Ectodermal cell (in vitro differentiated cells): ENCODE results near the gene SLC39A13.

ENCODE experiments used
- H3K27ac ChIP-seq: 2 replicates; pipeline ENCODE4 v1.7.0; 2013; ENCODE audit warnings: mild to moderate bottlenecking, low read depth, low read length; ENCODE audit not compliant: insufficient read depth, poor library complexity, severe bottlenecking
- H3K27me3 ChIP-seq: 2 replicates; pipeline ENCODE4 v1.7.0; 2013; ENCODE audit warnings: mild to moderate bottlenecking, low read length; ENCODE audit not compliant: insufficient read depth, control insufficient read depth, poor library complexity, severe bottlenecking
- H3K36me3 ChIP-seq: one replicate; pipeline ENCODE4 v1.7.0; 2013; ENCODE audit warnings: low read length; ENCODE audit not compliant: control insufficient read depth, insufficient read depth
- H3K4me1 ChIP-seq: one replicate; pipeline ENCODE4 v1.7.0; 2013; ENCODE audit warnings: low read length; ENCODE audit not compliant: control insufficient read depth, insufficient read depth
- H3K4me3 ChIP-seq: 2 replicates; pipeline ENCODE4 v1.7.0; 2013; ENCODE audit warnings: low read depth, low read length, control low read depth; ENCODE audit not compliant: insufficient read depth
- H3K9me3 ChIP-seq: 2 replicates; pipeline ENCODE4 v1.7.0; 2013; ENCODE audit warnings: mild to moderate bottlenecking, low read length, moderate library complexity; ENCODE audit not compliant: control insufficient read depth
- WGBS, 2 experiments: methylation state at CpG; one replicate each; pipeline ENCODE4 v1.1.7; 2013; ENCODE audit warnings: missing lambda C conversion rate in 2 of 2; 5-methylcytosine and 5-hydroxymethylcytosine counted together

Gene SLC39A13

DNA sequence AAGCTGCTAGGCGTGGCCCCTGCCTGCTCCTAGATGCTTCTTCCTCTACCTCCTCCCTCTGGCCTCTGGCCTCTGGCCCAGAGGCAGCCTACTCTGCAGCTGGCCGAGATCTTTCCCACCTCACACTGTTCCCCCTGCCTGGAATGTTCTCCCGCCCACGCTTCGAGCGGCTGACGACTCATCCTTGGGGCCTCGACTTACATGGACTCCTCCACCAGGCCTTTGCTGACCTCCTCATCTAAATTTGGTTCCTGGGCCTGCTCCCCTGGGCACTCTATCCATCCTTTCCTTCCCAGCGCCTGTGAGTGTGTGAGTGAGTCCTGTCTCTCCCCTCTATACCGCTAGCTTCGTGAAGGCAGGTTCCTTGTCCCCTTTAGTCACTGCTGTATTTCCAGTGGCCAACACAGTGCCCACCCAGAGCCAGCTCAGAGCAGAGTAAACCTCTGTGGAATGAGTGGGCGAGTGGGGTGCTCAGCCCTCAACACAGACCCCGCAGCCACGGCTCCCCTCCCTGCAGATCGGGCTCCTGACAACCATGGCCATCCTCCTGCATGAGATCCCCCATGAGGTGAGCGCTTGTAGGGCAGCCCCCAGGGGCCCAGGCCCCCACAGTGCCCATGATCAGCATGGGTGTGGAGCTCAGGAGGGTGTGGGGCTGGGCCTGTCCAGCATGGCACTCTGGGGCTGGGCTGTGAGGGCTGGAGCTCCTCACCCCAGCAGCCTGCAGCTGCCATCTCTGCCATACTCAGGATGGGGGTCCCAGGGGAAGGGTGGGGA, 5.7 kb downstream of the SLC39A13 start:
- WGBS, 2 experiments, result 92% methylated on average over 16 of the region's 16 CpGs
- peaks cover 11% of the 10 kb centered on the region for H3K36me3 ChIP-seq
- no peaks in the 10 kb centered on the region for H3K27me3 ChIP-seq
- no peak overlapping the region for H3K27ac ChIP-seq
- H3K9me3 ChIP-seq, result no peaks in the 10 kb centered on the region
- no peak overlapping the region for H3K4me3 ChIP-seq
- H3K4me1 ChIP-seq, result peaks cover 4% of the 10 kb centered on the region

DNA sequence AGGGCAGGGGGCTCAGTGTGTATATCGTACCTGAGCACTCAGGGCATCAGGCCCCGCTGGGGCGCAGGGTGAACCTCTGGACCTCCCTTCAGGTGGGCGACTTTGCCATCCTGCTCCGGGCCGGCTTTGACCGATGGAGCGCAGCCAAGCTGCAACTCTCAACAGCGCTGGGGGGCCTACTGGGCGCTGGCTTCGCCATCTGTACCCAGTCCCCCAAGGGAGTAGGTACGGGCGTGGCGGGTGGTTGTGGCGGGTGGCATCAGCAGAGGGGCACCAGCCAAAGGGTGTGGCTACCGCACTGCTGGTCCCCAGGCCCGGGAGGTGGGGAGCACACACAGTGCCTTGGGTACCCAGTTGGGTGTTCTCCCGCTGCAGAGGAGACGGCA, 6.3 kb downstream of the SLC39A13 start:
- WGBS, 2 experiments, result 91 to 92% methylated on average over 19 of the region's 19 CpGs
- H3K27ac ChIP-seq, result no peak overlapping the region
- H3K4me3 ChIP-seq, result no peak overlapping the region
- H3K9me3 ChIP-seq, result no peaks in the 10 kb centered on the region
- no peaks in the 10 kb centered on the region for H3K27me3 ChIP-seq
- H3K4me1 ChIP-seq, result no peaks in the 10 kb centered on the region
- peaks cover 14% of the 10 kb centered on the region for H3K36me3 ChIP-seq

DNA sequence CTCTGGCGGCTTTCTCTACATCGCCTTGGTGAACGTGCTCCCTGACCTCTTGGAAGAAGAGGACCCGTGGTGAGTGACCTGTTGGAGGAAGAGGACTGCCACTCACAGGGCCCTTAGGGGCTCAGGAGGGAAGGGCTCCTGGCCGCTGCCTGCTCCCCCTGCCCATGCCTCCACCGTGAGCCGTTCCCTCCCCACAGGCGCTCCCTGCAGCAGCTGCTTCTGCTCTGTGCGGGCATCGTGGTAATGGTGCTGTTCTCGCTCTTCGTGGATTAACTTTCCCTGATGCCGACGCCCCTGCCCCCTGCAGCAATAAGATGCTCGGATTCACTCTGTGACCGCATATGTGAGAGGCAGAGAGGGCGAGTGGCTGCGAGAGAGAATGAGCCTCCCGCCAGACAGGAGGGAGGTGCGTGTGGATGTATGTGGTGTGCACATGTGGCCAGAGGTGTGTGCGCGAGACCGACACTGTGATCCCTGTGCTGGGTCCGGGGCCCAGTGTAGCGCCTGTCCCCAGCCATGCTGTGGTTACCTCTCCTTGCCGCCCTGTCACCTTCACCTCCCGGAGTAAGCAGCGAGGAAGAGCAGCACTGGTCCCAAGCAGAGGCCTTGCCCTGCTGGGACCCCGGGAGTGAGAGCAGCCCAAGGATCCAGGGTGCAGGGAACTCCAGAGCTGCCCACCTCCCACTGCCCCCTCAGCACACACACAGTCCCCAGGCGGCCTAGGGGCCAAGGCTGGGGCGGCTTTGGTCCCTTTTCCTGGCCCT, 6.9 kb downstream of the SLC39A13 start:
- no peaks in the 10 kb centered on the region for H3K27me3 ChIP-seq
- H3K4me3 ChIP-seq, result no peak overlapping the region
- H3K27ac ChIP-seq, result no peak overlapping the region
- no peaks in the 10 kb centered on the region for H3K4me1 ChIP-seq
- WGBS, 2 experiments, result 89 to 90% methylated on average over 31 of the region's 31 CpGs
- H3K36me3 ChIP-seq, result peaks cover 20% of the 10 kb centered on the region
- H3K9me3 ChIP-seq, result no peaks in the 10 kb centered on the region

DNA sequence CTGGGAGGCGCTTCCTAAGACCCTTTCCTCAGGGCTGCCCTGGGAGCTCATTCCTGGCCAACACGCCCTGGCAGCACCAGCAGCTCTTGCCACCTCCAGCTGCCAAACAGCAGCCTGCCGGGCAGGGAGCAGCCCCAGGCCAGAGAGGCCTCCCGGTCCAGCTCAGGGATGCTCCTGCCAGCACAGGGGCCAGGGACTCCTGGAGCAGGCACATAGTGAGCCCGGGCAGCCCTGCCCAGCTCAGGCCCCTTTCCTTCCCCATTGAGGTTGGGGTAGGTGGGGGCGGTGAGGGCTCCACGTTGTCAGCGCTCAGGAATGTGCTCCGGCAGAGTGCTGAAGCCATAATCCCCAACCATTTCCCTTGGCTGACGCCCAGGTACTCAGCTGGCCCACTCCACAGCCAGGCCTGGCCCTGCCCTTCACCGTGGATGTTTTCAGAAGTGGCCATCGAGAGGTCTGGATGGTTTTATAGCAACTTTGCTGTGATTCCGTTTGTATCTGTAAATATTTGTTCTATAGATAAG, 7.6 kb downstream of the SLC39A13 start:
- Histone ChIP-seq H3K4me1 (no peaks in the 10 kb centered on the region), H3K27ac (no peak overlapping the region), H3K27me3 (no peaks in the 10 kb centered on the region), H3K36me3 (peaks cover 25% of the 10 kb centered on the region), H3K9me3 (no peaks in the 10 kb centered on the region), H3K4me3 (no peak overlapping the region)
- 69 to 74% methylated on average over 10 to 13 of the region's 13 CpGs for WGBS, 2 experiments

DNA sequence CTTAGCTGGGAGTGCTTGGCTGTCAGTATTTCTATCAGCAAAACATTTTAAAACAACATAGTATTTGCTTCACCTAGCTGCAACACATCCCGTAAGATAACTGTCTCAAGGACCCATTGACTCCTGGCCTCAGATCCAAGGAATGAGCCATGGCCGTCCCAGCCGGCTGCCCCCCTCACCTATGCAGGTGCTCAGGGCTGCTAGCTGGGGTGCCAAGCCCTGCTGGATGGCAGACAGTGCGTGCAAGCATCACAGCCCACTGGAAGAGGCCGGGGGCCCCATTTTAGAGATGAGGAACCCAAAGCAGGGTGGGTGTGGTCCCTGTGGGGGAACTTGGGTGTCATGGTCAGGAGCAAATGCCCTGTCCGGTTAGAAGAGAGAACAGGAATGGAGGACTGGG, 9.3 kb downstream of the SLC39A13 start:
- H3K9me3 ChIP-seq, result no peaks in the 10 kb centered on the region
- peaks cover 36% of the 10 kb centered on the region for H3K36me3 ChIP-seq
- 95% methylated on average over 6 of the region's 6 CpGs for WGBS, 2 experiments

DNA sequence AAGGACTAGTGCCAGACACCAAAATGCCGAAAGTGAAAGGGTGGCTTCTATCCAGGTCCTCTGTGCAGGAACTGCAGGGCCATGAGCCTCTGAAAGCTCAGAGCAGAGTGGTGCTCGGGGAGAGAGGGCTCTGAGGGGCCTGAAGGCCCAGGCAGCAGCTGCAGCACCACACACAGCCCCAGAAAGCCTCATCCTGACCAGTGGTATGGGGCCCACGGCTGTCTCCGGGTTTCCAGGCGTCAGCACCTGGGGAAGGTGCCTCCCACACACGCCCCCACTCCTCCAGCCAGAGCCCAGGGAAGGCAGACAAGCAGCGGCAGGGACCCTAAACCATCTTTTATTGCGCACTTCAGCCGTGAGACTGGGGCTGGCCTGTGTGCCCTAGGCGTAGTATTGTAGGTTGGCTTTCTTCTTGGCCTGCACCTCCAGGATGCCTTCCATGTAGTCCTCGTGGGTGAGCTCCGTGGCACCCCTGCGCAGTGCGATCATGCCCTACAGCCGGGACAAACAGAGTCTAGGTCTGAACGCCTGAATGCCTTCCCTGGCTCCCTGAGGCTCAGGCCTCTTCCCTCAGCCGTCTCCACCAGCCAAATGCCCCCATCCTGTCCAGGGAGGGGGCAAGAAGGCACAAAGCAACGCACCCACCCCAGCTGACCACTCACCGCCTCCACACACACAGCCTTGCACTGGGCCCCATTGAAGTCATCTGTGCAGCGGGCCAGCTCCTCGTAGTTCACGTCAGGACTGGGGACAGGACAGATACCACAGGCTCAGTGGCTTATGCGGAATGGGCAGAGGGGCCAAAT, 10.3 kb downstream of the SLC39A13 start:
- H3K36me3 ChIP-seq, result peaks cover 38% of the 10 kb centered on the region
- no peak overlapping the region for H3K4me3 ChIP-seq
- no peaks in the 10 kb centered on the region for H3K9me3 ChIP-seq
- no peaks in the 10 kb centered on the region for H3K4me1 ChIP-seq
- H3K27me3 ChIP-seq, result no peaks in the 10 kb centered on the region
- H3K27ac ChIP-seq, result no peak overlapping the region
- 93 to 95% methylated on average over 23 of the region's 23 CpGs for WGBS, 2 experiments

More for the DNA sequence above, 9.3 kb downstream of the SLC39A13 start:
- Histone ChIP-seq H3K4me3 (no peak overlapping the region), H3K27ac (no peak overlapping the region), H3K4me1 (no peaks in the 10 kb centered on the region), H3K27me3 (no peaks in the 10 kb centered on the region)

DNA sequence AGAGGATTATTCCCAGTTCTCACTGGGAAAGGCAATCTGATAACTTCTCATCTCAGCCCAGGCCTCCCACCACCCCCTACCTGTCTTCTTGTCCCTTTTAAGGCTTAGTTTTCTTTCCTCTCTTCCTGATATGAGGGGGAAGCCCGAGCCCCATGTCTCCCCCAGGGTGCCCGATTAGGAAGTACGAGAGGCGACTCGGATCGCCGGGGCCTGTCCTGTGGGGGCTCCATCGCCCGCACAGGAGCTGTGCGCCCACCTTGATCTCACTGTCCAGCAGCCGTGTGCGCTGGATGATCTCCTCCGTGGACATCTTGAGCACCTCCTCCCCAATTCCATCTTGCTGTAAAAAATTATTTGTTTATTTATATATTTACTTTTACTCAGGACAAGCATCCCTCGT, 17.2 kb downstream of the SLC39A13 start:
- Histone ChIP-seq H3K36me3 (peaks cover 21% of the 10 kb centered on the region), H3K27ac (peak overlapping the region; percentile 75), H3K4me1 (no peaks in the 10 kb centered on the region), H3K27me3 (no peaks in the 10 kb centered on the region), H3K9me3 (no peaks in the 10 kb centered on the region), H3K4me3 (peak overlapping the region; percentile 80)
- 2 to 3% methylated on average over 14 of the region's 14 CpGs for WGBS, 2 experiments

DNA sequence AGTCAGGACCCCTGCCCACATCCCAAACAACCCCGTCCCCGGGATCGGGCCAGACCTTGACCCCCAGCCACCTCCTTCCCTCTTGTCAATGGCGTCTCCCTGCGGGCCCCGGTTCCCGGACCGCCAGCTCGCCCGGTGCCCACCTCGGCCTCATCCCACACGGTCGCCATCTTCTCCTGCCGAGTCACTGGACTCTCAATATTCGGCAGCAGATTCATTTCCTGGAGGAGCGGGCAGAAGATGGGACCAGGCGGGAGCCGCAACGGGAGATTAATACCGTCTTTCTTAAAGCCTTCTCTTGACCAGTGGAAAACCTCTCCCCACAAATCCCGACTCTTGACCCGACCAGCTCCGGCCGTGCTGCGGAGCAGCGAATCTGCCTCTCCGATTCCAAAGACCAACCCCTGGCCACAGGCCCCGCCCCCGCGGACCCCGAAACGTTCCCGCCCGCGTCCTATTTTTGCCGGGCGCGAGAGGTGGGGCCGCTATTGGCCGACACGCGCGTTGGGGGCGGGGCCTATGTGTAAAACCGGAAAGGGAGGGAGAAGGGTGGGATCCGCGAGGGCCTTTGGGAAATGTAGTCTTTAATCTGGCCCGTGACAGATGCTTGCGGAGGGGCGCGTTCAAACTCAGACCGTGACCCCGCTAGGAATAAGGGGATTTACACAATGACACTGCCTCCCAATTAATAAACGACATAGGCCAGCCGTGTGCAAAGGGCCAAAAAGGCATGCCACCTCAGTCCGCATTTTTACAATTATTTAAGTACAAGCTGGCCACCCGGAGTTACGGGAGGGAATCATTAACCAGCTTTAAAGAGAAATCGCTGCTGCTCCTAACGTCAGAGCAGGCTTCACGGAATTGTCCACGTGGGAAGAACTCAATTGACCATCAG, 17.9 kb downstream of the SLC39A13 start, which contains the start of gene PSMC3:
TSS of gene PSMC3 (minus strand) at position 378 of the 895 bp plus-strand sequence. CDS start at position 218, 160 bp downstream.
- Histone ChIP-seq H3K36me3 (peaks cover 16% of the 10 kb centered on the region), H3K27ac (peak within 1 kb of the TSS; percentile 75), H3K27me3 (no peaks in the 10 kb centered on the region), H3K4me3 (peak within 1 kb of the TSS; percentile 80), H3K4me1 (no peaks in the 10 kb centered on the region), H3K9me3 (no peaks in the 10 kb centered on the region)
- WGBS, 2 experiments, result 4% methylated on average over 62 of the region's 62 CpGs

DNA sequence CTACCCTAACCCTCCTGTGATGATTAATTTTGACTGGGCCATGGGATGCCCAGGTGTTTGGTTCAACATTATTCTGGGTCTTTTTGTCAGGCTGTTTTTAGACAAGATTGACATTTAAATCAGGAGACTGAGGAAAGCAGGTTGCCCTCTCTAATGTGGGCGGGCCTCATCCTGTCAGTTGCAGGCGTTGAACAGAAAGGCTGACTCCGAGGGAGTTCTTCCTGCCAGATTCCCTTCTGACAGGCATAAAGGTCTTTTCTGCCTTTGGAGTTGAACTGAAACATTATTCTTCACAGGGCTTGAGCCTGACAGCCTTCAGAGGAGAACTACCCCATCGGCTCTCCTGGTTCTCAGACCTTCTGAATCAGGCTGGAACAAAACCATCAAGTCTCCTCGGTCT, 22.1 kb downstream of the SLC39A13 start:
- H3K36me3 ChIP-seq, result no peaks in the 10 kb centered on the region
- no peaks in the 10 kb centered on the region for H3K9me3 ChIP-seq
- H3K4me3 ChIP-seq, result no peak overlapping the region
- no peaks in the 10 kb centered on the region for H3K4me1 ChIP-seq
- H3K27me3 ChIP-seq, result no peaks in the 10 kb centered on the region
- 76 to 81% methylated on average over 5 of the region's 5 CpGs for WGBS, 2 experiments
- no peak overlapping the region for H3K27ac ChIP-seq
